ENCODE measurements around the gene HAPLN1. TPM values are rescaled to one million over a fixed set of nuclear protein-coding genes. Genes with fewer than 3 reads are reported as not detected.
"Not testable (repeated sequence)": the region's sequence is repeated elsewhere in the genome, so short reads cannot be mapped to it uniquely, and the experiment has no call there.

Gene HAPLN1
- total RNA-seq, 1 experiment from 2014 or later: 7.8 TPM

DNA sequence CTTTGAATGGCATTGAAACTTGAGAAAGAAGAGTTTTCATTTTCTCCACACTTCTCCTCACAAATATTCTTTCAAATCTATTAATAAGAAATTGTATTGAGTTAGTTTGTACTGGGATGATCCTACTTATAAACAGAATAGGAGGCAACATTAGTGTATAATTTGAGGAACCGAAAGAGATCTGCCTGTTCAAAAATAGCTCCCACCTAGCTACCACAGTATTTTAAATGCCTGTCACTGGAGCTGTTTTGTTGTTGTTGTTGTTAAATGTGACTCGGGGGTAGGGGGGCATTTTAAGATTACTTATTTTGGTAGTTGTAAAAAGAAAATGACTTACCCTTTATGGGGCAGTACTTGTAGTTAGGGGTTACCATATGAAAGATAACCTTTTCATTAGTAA, 20.1 kb upstream of the HAPLN1 start:
- TF ChIP-seq EZH2 (IDR thresholded peaks at IDR 0.05; ENCODE audit: low read length, unreplicated experiment) (no peak), EZH2phosphoT487 (IDR thresholded peaks at IDR 0.05; ENCODE audit: borderline replicate concordance, low read length) (no peak)
- TF ChIP-seq, protein P1, sequence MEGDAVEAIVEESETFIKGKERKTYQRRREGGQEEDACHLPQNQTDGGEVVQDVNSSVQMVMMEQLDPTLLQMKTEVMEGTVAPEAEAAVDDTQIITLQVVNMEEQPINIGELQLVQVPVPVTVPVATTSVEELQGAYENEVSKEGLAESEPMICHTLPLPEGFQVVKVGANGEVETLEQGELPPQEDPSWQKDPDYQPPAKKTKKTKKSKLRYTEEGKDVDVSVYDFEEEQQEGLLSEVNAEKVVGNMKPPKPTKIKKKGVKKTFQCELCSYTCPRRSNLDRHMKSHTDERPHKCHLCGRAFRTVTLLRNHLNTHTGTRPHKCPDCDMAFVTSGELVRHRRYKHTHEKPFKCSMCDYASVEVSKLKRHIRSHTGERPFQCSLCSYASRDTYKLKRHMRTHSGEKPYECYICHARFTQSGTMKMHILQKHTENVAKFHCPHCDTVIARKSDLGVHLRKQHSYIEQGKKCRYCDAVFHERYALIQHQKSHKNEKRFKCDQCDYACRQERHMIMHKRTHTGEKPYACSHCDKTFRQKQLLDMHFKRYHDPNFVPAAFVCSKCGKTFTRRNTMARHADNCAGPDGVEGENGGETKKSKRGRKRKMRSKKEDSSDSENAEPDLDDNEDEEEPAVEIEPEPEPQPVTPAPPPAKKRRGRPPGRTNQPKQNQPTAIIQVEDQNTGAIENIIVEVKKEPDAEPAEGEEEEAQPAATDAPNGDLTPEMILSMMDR (conservative IDR thresholded peaks at IDR 0.05; ENCODE audit: low read depth, low read length): no peak
- Histone ChIP-seq H3K79me2 (ENCODE audit: low read length) (no peaks in the 10 kb centered on the region), H3K4me3 (ENCODE audit: low read length) (no peak overlapping the region), H3K9me2 (replicated peaks; ENCODE audit: low read length) (no peaks in the 10 kb centered on the region), H3K36me3 (ENCODE audit: low read depth, low read length) (no peaks in the 10 kb centered on the region), H3F3A (ENCODE audit: low read length, unreplicated experiment) (no peaks in the 10 kb centered on the region), H3K9ac (ENCODE audit: low read length) (no peak overlapping the region), H3K27me3 (ENCODE audit: low read length) (no peaks in the 10 kb centered on the region), H3K9me3 (ENCODE audit: low read length) (no peaks in the 10 kb centered on the region), H3K4me1 (ENCODE audit: insufficient read depth, low read length) (peaks cover 8% of the 10 kb centered on the region; the same call in 1 of the 2 replicates), H3K27ac (ENCODE audit: low read length) (no peak overlapping the region), H4K20me1 (ENCODE audit: low read length) (no peaks in the 10 kb centered on the region), H2AFZ (ENCODE audit: low read length) (no peak overlapping the region), H3K4me2 (ENCODE audit: low read length) (no peak overlapping the region)
- ChIA-PET POLR2A (ENCODE audit: unreplicated experiment) (no interaction called here), CTCF (no interaction called here)
- intact Hi-C loops (cut with micrococcal nuclease): no loop called here
- DNase-seq (no peak), ATAC-seq (no peak)
- no TSS peak for BruUV-seq (replicated peaks)

DNA sequence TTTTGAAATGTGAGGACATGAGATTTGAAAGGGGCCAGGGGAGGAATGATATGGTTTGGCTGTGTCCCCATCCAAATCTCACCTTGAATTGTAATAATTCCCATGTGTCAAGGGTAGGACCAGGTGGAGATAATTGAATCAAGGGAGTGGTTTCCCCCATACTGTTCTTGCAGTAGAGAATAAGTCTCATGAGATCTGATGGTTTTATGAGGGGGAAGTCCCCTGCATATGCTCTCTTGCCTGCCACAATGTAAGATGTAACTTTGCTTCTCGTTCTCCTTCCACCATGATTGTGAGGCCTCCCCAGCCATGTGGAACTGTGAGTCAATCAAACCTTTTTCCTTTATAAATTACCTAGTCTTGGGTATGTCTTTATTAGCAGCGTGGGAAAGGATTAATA, 15.5 kb upstream of the HAPLN1 start:
- H3K4me1 ChIP-seq (ENCODE audit: insufficient read depth, low read length); H3K9me3 ChIP-seq (ENCODE audit: low read length); BruUV-seq (replicated peaks); H3K4me2 ChIP-seq (ENCODE audit: low read length); H3K36me3 ChIP-seq (ENCODE audit: low read depth, low read length); H4K20me1 ChIP-seq (ENCODE audit: low read length); H3F3A ChIP-seq (ENCODE audit: low read length, unreplicated experiment); H3K79me2 ChIP-seq (ENCODE audit: low read length); H3K9ac ChIP-seq (ENCODE audit: low read length); H2AFZ ChIP-seq (ENCODE audit: low read length); H3K4me3 ChIP-seq (ENCODE audit: low read length); ATAC-seq; H3K9me2 ChIP-seq (replicated peaks; ENCODE audit: low read length); CTCF ChIA-PET; H3K27ac ChIP-seq (ENCODE audit: low read length); H3K27me3 ChIP-seq (ENCODE audit: low read length); POLR2A ChIA-PET (ENCODE audit: unreplicated experiment); DNase-seq: not testable (repeated sequence)
- intact Hi-C loops (cut with micrococcal nuclease): loop anchor here (5.0 kb wide), 2 partner anchors 41 to 281 kb away; no protein-coding TSS in a partner anchor

DNA sequence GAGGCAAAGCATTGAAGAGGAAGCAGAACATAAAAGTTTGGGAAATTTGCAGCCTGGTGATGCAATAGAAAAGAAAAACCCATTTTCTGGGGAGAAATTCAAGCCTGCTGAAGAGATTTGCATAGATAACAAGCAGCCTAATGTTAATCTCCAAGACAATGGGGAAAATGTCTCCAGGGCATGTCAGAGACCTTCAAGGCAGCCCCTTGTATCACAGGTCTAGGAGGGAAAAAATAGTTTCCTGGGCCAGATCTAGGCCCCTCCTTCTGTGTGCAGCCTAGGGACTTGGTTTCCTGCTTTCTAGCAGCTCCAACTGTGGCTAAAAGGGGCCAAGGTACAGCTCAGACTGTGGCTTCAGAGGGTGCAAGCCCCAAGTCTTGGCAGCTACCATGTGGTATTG, 14.4 kb upstream of the HAPLN1 start:
- CTCF ChIA-PET, ATAC-seq: not testable (repeated sequence)
- intact Hi-C loops (cut with micrococcal nuclease): loop anchor here (5.0 kb wide), 2 partner anchors 42 to 282 kb away; no protein-coding TSS in a partner anchor

DNA sequence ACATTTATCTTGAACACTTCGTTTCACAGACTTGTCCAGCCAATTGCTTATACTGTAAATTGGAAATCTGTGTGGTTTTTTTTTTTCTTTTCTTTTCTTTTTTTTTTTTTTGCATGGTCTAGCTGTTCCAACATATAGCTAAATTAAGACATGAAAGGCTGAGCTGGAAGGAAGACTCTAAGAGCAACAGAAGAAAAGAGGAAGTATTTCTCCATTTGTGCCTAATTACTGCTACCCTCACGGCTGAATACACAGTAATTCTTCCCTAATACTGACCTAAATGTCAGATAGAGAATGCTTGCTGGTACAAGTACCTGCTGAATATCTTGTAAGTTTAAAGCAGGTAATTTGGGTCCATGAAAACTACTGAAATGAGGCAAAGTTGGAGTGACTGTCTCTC, 11.0 kb upstream of the HAPLN1 start:
- H3K9me2 ChIP-seq (replicated peaks; ENCODE audit: low read length): no peaks in the 10 kb centered on the region
- no peak overlapping the region for H3K9ac ChIP-seq (ENCODE audit: low read length)
- H3F3A ChIP-seq (ENCODE audit: low read length, unreplicated experiment): no peaks in the 10 kb centered on the region
- no peak overlapping the region for H3K4me3 ChIP-seq (ENCODE audit: low read length)
- H4K20me1 ChIP-seq (ENCODE audit: low read length): no peaks in the 10 kb centered on the region
- ATAC-seq (no peak), DNase-seq (no peak)
- ChIA-PET CTCF (no interaction called here), POLR2A (ENCODE audit: unreplicated experiment) (no interaction called here)
- no peaks in the 10 kb centered on the region for H3K4me1 ChIP-seq (ENCODE audit: insufficient read depth, low read length)
- H3K79me2 ChIP-seq (ENCODE audit: low read length): no peaks in the 10 kb centered on the region
- no TSS peak for BruUV-seq (replicated peaks)
- no peaks in the 10 kb centered on the region for H3K36me3 ChIP-seq (ENCODE audit: low read depth, low read length)
- intact Hi-C loops (cut with micrococcal nuclease): no loop called here
- TF ChIP-seq, protein P1 (conservative IDR thresholded peaks at IDR 0.05; ENCODE audit: low read depth, low read length): no peak
- TF ChIP-seq EZH2 (IDR thresholded peaks at IDR 0.05; ENCODE audit: low read length, unreplicated experiment) (no peak), EZH2phosphoT487 (IDR thresholded peaks at IDR 0.05; ENCODE audit: borderline replicate concordance, low read length) (no peak)
- no peak overlapping the region for H2AFZ ChIP-seq (ENCODE audit: low read length)
- no peaks in the 10 kb centered on the region for H3K9me3 ChIP-seq (ENCODE audit: low read length)
- no peak overlapping the region for H3K27ac ChIP-seq (ENCODE audit: low read length)
- no peaks in the 10 kb centered on the region for H3K27me3 ChIP-seq (ENCODE audit: low read length)
- H3K4me2 ChIP-seq (ENCODE audit: low read length): no peak overlapping the region

More for the DNA sequence above, 14.4 kb upstream of the HAPLN1 start:
- H3K36me3 ChIP-seq (ENCODE audit: low read depth, low read length); H3K4me1 ChIP-seq (ENCODE audit: insufficient read depth, low read length); H2AFZ ChIP-seq (ENCODE audit: low read length); H3K27me3 ChIP-seq (ENCODE audit: low read length); H3K27ac ChIP-seq (ENCODE audit: low read length); BruUV-seq (replicated peaks); H3K4me3 ChIP-seq (ENCODE audit: low read length); H3K4me2 ChIP-seq (ENCODE audit: low read length); H3K9me2 ChIP-seq (replicated peaks; ENCODE audit: low read length); H3K9me3 ChIP-seq (ENCODE audit: low read length); H3F3A ChIP-seq (ENCODE audit: low read length, unreplicated experiment); DNase-seq; H3K79me2 ChIP-seq (ENCODE audit: low read length); POLR2A ChIA-PET (ENCODE audit: unreplicated experiment); H3K9ac ChIP-seq (ENCODE audit: low read length); H4K20me1 ChIP-seq (ENCODE audit: low read length): not testable (repeated sequence)

All from PC-3 (cell line).